Muscle layer of colon (tissue), 2 donors: ENCODE measurements around the gene TAS2R60.

ENCODE experiments used
- H3K27ac ChIP-seq: one replicate; pipeline ENCODE4 v1.7.0; 2013; ENCODE audit warnings: low read depth, mild to moderate bottlenecking, low read length, moderate library complexity
- H3K27me3 ChIP-seq, 2 donors: one replicate each; pipeline ENCODE4 v1.7.0; 2013; ENCODE audit warnings: low read length in 2 of 2, mild to moderate bottlenecking in 2 of 2; ENCODE audit not compliant: insufficient read depth in 2 of 2, control insufficient read depth in 1 of 2
- H3K36me3 ChIP-seq: one replicate; pipeline ENCODE4 v1.7.0; 2013; ENCODE audit warnings: mild to moderate bottlenecking, low read length; ENCODE audit not compliant: insufficient read depth
- H3K4me1 ChIP-seq: one replicate; pipeline ENCODE4 v1.7.0; 2013; ENCODE audit warnings: mild to moderate bottlenecking, low read length; ENCODE audit not compliant: insufficient read depth
- H3K4me3 ChIP-seq, 2 donors: one replicate each; pipeline ENCODE4 v1.7.0; 2013; ENCODE audit warnings: low read length in 2 of 2, low read depth in 1 of 2, mild to moderate bottlenecking in 1 of 2, moderate library complexity in 1 of 2
- H3K9ac ChIP-seq: one replicate; pipeline ENCODE4 v1.7.0; 2013; ENCODE audit warnings: low read length
- H3K9me3 ChIP-seq: one replicate; pipeline ENCODE4 v1.7.0; 2013; ENCODE audit warnings: mild to moderate bottlenecking, low read length
- donor health status: abdominal sarcoma.
- donor health status: Adenocarcinoma of cecum.

The TAS2R60 gene

GRCh38 chr7:143429770-143430698, 13.2 kb upstream of the TAS2R60 start:
- Histone ChIP-seq H3K27ac (no peak overlapping the region), H3K9me3 (no peaks in the 10 kb centered on the region), H3K27me3 (no peaks in the 10 kb centered on the region), H3K36me3 (no peaks in the 10 kb centered on the region), H3K9ac (no peak overlapping the region), H3K4me1 (no peaks in the 10 kb centered on the region), H3K4me3 (no peak overlapping the region)

GRCh38 chr7:143431109-143431508, 12.1 kb upstream of the TAS2R60 start:
- H3K36me3 ChIP-seq: no peaks in the 10 kb centered on the region
- H3K4me1 ChIP-seq: no peaks in the 10 kb centered on the region
- no peak overlapping the region for H3K9ac ChIP-seq
- H3K27me3 ChIP-seq: no peaks in the 10 kb centered on the region
- no peak overlapping the region for H3K27ac ChIP-seq
- H3K9me3 ChIP-seq: no peaks in the 10 kb centered on the region
- H3K4me3 ChIP-seq: no peak overlapping the region

DNA sequence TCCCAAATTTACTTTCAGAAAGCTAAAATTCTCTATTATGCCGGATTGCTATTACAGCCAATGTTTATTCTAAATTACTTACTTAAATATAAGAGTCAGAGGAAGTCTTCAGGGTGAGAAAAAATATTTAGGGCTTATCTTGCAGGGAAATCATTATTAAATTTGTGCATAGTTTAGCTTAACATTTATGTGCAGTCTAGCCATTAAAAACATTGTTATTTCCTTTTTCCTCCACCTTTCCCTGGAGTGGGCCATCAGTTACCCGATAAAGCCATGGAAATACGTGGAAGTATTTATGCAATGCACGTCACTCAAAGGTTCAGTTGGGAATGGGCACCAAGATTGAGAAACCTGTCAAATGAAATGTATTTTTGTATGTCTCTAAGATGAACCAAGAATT, 9.5 kb upstream of the TAS2R60 start:
- Histone ChIP-seq H3K27me3 (no peaks in the 10 kb centered on the region), H3K9ac (no peak overlapping the region), H3K36me3 (no peaks in the 10 kb centered on the region), H3K4me1 (no peaks in the 10 kb centered on the region), H3K9me3 (no peaks in the 10 kb centered on the region), H3K27ac (no peak overlapping the region), H3K4me3 (no peak overlapping the region)

DNA sequence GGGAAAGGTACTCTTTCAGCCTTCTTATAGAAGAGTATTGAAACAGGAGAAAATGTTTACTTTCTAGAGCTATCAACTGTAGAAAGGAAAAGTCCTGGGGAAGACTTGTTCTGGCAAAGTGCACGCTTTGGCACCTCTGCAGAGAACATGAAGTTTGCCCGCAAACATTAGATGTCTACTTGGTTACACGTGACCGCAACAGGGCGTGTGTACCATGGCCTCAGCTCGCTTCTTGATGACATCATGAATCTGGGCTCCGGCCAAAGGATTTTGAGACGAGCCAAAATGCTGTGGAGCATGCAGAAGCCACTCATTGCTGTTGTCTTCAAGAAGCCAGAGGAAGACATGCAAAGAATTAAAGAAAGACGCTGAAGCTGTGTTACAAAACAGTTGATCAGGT, 8.6 kb upstream of the TAS2R60 start:
- H3K27me3 ChIP-seq: no peaks in the 10 kb centered on the region
- no peak overlapping the region for H3K4me3 ChIP-seq
- no peak overlapping the region for H3K27ac ChIP-seq
- no peaks in the 10 kb centered on the region for H3K36me3 ChIP-seq
- H3K4me1 ChIP-seq: no peaks in the 10 kb centered on the region
- no peaks in the 10 kb centered on the region for H3K9me3 ChIP-seq
- no peak overlapping the region for H3K9ac ChIP-seq

GRCh38 chr7:143435266-143435665, 8.0 kb upstream of the TAS2R60 start:
- H3K9ac ChIP-seq: no peak overlapping the region
- no peak overlapping the region for H3K27ac ChIP-seq
- H3K36me3 ChIP-seq: no peaks in the 10 kb centered on the region
- H3K9me3 ChIP-seq: no peaks in the 10 kb centered on the region
- H3K4me3 ChIP-seq: no peak overlapping the region
- no peaks in the 10 kb centered on the region for H3K4me1 ChIP-seq
- no peaks in the 10 kb centered on the region for H3K27me3 ChIP-seq

DNA sequence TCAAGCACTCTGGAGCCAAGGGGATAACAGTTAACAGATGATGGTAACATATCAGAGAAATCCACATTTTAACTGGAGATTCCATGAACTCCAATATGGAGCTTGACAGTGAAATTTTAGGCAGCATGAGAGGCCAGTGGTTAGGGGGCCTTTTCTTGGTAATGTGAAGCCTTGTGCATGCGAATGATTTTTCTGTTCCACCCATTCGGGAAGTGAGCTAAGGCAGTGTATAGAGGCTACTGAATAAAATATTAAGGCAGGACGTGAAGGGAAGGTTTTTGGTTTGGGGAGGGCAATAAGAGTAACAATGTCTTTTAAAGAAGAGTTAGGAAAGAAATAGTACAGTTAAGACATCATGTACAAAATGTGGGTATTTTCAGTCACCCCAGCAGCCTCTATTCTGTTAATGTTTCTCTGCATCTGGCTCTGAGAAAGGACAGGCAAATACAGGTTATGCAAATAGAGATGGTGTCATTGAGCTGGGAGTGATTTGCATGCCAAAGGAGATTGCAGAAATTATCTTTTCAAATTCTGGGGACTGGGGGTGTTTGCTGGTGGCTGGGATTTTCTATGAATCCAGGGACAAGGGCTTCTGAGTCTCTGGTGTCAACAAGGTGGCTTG, 6.8 kb upstream of the TAS2R60 start:
- Histone ChIP-seq H3K27ac (no peak overlapping the region), H3K27me3 (no peaks in the 10 kb centered on the region), H3K9me3 (no peaks in the 10 kb centered on the region), H3K9ac (no peak overlapping the region), H3K4me3 (no peak overlapping the region), H3K4me1 (no peaks in the 10 kb centered on the region), H3K36me3 (no peaks in the 10 kb centered on the region)

GRCh38 chr7:143437578-143437977, 5.7 kb upstream of the TAS2R60 start:
- Histone ChIP-seq H3K27ac (no peak overlapping the region), H3K4me3 (no peak overlapping the region), H3K9ac (no peak overlapping the region), H3K9me3 (no peaks in the 10 kb centered on the region), H3K4me1 (no peaks in the 10 kb centered on the region), H3K36me3 (no peaks in the 10 kb centered on the region), H3K27me3 (no peaks in the 10 kb centered on the region)

DNA sequence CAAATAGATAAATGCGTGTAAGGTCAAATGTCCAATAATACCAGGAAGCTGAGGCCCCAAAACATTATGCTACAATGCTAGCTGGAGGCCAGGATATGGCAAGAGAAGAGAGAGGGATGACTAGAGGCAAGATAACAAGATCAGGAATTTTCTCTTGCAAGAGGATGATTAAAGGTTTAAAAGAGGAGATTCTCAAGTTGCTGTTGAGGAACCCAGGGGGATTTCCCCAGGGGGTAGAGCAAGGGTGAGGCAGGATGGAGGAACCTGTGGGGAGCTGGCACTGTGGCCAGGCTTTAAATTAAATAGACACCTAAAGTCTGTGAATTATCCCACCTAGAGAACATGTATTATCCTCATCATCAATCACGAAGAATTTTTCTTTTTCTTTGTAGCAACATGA, 3.4 kb upstream of the TAS2R60 start:
- no peaks in the 10 kb centered on the region for H3K4me1 ChIP-seq
- no peak overlapping the region for H3K9ac ChIP-seq
- H3K27ac ChIP-seq: no peak overlapping the region
- H3K27me3 ChIP-seq: no peaks in the 10 kb centered on the region
- no peaks in the 10 kb centered on the region for H3K9me3 ChIP-seq
- H3K4me3 ChIP-seq: no peak overlapping the region
- no peaks in the 10 kb centered on the region for H3K36me3 ChIP-seq

- H3K36me3 ChIP-seq: no peaks in the 10 kb centered on the region
- H3K27ac ChIP-seq: no peak overlapping the region
- no peaks in the 10 kb centered on the region for H3K9me3 ChIP-seq
- H3K9ac ChIP-seq: no peak overlapping the region
- no peaks in the 10 kb centered on the region for H3K4me1 ChIP-seq
- no peak overlapping the region for H3K4me3 ChIP-seq
- H3K27me3 ChIP-seq: no peaks in the 10 kb centered on the region
These were observed 970 bp downstream of the TAS2R60 start for GRCh38 chr7:143444063-143444782.

DNA sequence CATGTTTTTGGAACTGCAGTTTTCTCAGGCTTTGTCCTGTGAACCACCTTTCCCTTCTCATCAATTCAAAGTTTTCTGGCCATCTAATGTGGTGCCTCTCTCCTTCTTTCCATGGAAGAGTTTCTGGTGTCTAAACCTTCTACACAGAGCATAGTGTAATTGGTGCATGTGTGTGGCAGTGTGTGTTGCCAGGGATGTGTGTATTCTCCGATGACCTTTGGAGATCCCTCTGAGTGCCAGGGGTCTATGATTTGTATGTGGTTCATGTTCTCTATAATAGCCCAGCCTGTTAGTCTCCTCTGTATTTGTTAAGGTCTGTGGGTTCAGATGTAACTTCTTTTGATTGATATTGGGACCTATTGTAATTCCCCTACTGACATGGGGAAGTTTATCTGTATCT, 1.5 kb downstream of the TAS2R60 start:
- Histone ChIP-seq H3K27ac (no peak overlapping the region), H3K9me3 (no peaks in the 10 kb centered on the region), H3K36me3 (no peaks in the 10 kb centered on the region), H3K4me3 (no peak overlapping the region), H3K9ac (no peak overlapping the region), H3K4me1 (no peaks in the 10 kb centered on the region), H3K27me3 (no peaks in the 10 kb centered on the region)

DNA sequence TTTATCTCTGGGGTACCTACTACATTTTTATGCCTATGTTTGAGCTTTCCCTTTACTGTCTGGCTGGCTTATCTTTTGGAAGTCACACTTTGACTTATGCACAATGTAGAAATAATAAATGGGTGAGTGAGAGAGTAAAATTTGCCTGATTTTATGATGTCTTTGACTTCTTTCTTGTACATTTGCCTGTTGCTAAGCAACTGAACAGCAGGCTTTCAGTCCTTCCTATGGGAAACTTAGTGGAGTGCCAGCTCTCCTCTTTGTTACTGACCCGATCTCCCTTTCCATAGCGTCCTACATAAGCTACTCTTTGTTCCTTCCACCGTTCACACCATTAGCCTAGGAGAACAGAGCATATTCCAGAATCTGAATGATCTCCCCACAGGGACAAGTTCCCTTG, 4.2 kb downstream of the TAS2R60 start:
- Histone ChIP-seq H3K27ac (no peak overlapping the region), H3K9ac (no peak overlapping the region), H3K36me3 (no peaks in the 10 kb centered on the region), H3K4me1 (no peaks in the 10 kb centered on the region), H3K9me3 (no peaks in the 10 kb centered on the region), H3K27me3 (no peaks in the 10 kb centered on the region), H3K4me3 (no peak overlapping the region)
